Mucosa of rectum (tissue), 2 donors: ENCODE measurements around the gene KCNC4.

Experiments used
- H3K27ac ChIP-seq, 2 donors: one replicate each; pipeline ENCODE4 v1.7.0; 2013; ENCODE audit warnings: inconsistent platforms in 2 of 2, low read depth in 2 of 2, low read length in 2 of 2
- H3K27me3 ChIP-seq, 2 donors: one replicate each; pipeline ENCODE4 v1.7.0; 2013; ENCODE audit warnings: low read length in 2 of 2; ENCODE audit not compliant: control insufficient read depth in 2 of 2, insufficient read depth in 2 of 2
- H3K36me3 ChIP-seq, 2 donors: one replicate each; pipeline ENCODE4 v1.7.0; 2013; ENCODE audit warnings: low read length in 2 of 2; ENCODE audit not compliant: control insufficient read depth in 2 of 2, insufficient read depth in 2 of 2
- H3K4me1 ChIP-seq, 2 donors: one replicate each; pipeline ENCODE4 v1.7.0; 2013; ENCODE audit warnings: low read length in 2 of 2, mild to moderate bottlenecking in 1 of 2; ENCODE audit not compliant: control insufficient read depth in 2 of 2, insufficient read depth in 2 of 2
- H3K4me3 ChIP-seq, 2 donors: one replicate each; pipeline ENCODE4 v1.7.0; 2013; ENCODE audit warnings: low read length in 2 of 2
- H3K9ac ChIP-seq, 2 donors: one replicate each; pipeline ENCODE4 v1.7.0; 2013; ENCODE audit warnings: low read length in 2 of 2, low read depth in 1 of 2, mild to moderate bottlenecking in 1 of 2
- H3K9me3 ChIP-seq, 2 donors: one replicate each; pipeline ENCODE4 v1.7.0; 2013; ENCODE audit warnings: low read length in 2 of 2; ENCODE audit not compliant: control insufficient read depth in 2 of 2
- donor health status: healthy.
- donor health status: Normal muscosa, but diverticular disease.

KCNC4 gene

DNA sequence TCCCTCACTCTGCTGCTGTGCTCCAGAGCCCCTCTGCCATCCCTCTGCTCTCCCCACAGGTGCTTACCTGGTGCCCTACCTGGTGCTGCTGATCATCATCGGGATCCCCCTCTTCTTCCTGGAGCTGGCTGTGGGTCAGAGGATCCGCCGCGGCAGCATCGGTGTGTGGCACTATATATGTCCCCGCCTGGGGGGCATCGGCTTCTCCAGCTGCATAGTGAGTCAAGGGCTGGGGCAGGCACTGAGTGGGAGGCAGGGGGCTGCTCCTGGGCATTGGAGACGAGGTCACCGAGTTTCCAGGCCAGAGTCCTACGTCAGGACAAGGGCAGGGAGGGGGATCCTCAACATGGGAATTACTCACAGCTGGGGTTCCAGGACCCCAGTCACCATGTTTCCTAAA lies 38.1 kb upstream of the KCNC4 start:
- H3K4me3 ChIP-seq, result no peak overlapping the region

DNA sequence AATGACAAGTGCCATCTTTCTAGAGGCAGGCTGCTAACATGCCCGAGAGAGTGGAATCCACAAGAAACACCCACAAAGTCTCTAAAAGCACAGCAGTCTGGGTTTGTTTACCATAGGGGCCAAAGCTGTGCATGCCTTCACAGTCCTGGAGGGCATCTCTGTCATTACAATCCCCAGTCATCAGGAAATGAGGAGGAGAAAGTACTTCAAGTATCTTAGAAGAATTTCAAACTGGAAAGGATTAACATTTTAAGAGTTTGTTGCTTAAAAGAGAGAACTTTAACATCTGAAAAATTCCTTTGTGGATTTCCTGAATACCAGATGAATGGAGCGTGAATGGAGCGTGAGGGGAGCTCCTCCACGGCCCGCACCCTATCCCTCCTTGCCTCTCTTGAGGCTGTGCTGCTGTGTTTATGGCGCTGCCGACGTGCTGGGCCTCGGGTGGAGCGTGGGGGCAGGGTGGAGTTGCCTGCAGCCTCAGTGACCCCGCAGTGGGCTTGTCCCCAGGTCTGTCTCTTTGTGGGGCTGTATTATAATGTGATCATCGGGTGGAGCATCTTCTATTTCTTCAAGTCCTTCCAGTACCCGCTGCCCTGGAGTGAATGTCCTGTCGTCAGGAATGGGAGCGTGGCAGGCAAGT lies 36.5 kb upstream of the KCNC4 start:
- Histone ChIP-seq H3K27me3 (peaks cover 0 to 3% of the 10 kb centered on the region in 2 donors), H3K36me3 (no peaks in the 10 kb centered on the region), H3K9ac (no peak overlapping the region)

More for the DNA sequence above, 38.1 kb upstream of the KCNC4 start:
- Histone ChIP-seq H3K27me3 (peaks cover 0 to 3% of the 10 kb centered on the region in 2 donors), H3K9me3 (no peaks in the 10 kb centered on the region), H3K9ac (no peak overlapping the region), H3K27ac (no peak overlapping the region), H3K4me1 (no peaks in the 10 kb centered on the region), H3K36me3 (no peaks in the 10 kb centered on the region)

DNA sequence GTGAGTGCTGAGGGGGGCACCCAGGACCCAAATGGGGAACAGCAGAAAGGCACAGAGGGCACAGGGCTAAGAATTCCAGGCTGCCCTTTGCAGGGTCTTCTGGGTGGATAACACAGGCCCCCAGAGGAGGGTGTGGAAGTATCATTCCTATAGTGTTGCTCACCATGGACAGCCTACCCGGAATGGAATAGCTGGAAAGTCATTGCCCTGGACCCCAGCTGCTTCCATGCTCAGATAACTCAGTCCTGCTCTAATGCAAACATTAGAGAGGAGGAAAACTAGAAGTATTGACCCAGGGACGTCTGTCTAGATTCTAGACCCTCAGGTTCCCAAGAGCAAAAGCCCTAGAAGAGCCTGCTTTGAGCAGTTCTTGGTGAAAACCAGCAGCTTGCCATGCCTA lies 35.2 kb upstream of the KCNC4 start:
- H3K27ac ChIP-seq, result no peak overlapping the region
- H3K27me3 ChIP-seq, result peaks cover 0 to 3% of the 10 kb centered on the region in 2 donors
- H3K9me3 ChIP-seq, result no peaks in the 10 kb centered on the region
- no peaks in the 10 kb centered on the region for H3K4me1 ChIP-seq
- no peaks in the 10 kb centered on the region for H3K36me3 ChIP-seq
- H3K9ac ChIP-seq, result no peak overlapping the region
- no peak overlapping the region for H3K4me3 ChIP-seq

More for the DNA sequence above, 36.5 kb upstream of the KCNC4 start:
- Histone ChIP-seq H3K4me3 (no peak overlapping the region), H3K27ac (no peak overlapping the region), H3K4me1 (no peaks in the 10 kb centered on the region), H3K9me3 (no peaks in the 10 kb centered on the region)

DNA sequence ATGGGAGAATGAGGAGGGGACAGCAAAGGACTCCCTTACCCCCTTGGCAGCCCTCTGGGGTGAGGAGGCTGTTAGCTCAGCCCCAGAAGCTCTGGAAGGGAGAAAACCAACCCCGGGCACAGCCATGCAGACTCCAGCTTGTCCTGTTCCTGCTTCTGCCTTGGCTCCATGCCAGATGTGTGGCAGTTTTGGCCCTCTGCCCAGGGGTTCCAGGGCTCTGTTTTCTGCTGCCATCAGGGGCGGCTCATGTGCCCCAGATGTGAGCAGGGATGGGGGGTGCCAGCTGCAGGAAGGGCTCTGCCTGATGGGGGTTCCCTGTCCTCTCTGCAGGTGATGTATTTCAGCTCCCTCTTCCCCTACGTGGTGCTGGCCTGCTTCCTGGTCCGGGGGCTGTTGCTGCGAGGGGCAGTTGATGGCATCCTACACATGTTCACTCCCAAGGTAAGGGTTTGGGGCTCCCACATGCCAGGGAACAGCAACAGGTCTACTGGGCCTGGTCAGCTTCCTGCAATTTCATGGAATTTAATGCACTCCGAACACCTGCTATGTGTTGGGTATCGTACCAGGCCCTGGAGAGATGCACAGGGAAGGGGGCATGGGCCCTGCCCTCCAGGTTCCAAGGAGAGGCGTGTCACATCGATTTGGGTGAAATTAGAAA lies 33.7 kb upstream of the KCNC4 start:
- Histone ChIP-seq H3K27me3 (peaks cover 0 to 3% of the 10 kb centered on the region in 2 donors), H3K4me1 (no peaks in the 10 kb centered on the region), H3K4me3 (no peak overlapping the region), H3K27ac (no peak overlapping the region), H3K36me3 (no peaks in the 10 kb centered on the region), H3K9me3 (no peaks in the 10 kb centered on the region), H3K9ac (no peak overlapping the region)

GRCh38 chr1:110177775-110178174 lies 32.3 kb upstream of the KCNC4 start:
- H3K4me3 ChIP-seq, result no peak overlapping the region
- H3K36me3 ChIP-seq, result no peaks in the 10 kb centered on the region
- peaks cover 0 to 3% of the 10 kb centered on the region in 2 donors for H3K27me3 ChIP-seq
- H3K27ac ChIP-seq, result no peak overlapping the region
- H3K9ac ChIP-seq, result no peak overlapping the region
- H3K9me3 ChIP-seq, result no peaks in the 10 kb centered on the region
- no peaks in the 10 kb centered on the region for H3K4me1 ChIP-seq

GRCh38 chr1:110183642-110184167 lies 26.4 kb upstream of the KCNC4 start:
- no peaks in the 10 kb centered on the region for H3K9me3 ChIP-seq
- H3K9ac ChIP-seq, result no peak overlapping the region
- no peaks in the 10 kb centered on the region for H3K36me3 ChIP-seq
- H3K4me3 ChIP-seq, result no peak overlapping the region
- no peak overlapping the region for H3K27ac ChIP-seq
- peaks cover 0 to 5% of the 10 kb centered on the region in 2 donors for H3K27me3 ChIP-seq
- H3K4me1 ChIP-seq, result no peaks in the 10 kb centered on the region

- H3K9me3 ChIP-seq, result no peaks in the 10 kb centered on the region
- no peaks in the 10 kb centered on the region for H3K36me3 ChIP-seq
- H3K4me3 ChIP-seq, result no peak overlapping the region
- no peaks in the 10 kb centered on the region for H3K4me1 ChIP-seq
- H3K27me3 ChIP-seq, result peaks cover 0 to 5% of the 10 kb centered on the region in 2 donors
- H3K27ac ChIP-seq, result no peak overlapping the region
- H3K9ac ChIP-seq, result no peak overlapping the region
Observed at GRCh38 chr1:110184446-110184845, 25.7 kb upstream of the KCNC4 start.

- Histone ChIP-seq H3K36me3 (no peaks in the 10 kb centered on the region), H3K27me3 (peaks cover 0 to 5% of the 10 kb centered on the region in 2 donors), H3K9me3 (no peaks in the 10 kb centered on the region), H3K4me1 (no peaks in the 10 kb centered on the region), H3K9ac (no peak overlapping the region), H3K4me3 (no peak overlapping the region), H3K27ac (no peak overlapping the region)
Observed at GRCh38 chr1:110185181-110185580, 24.9 kb upstream of the KCNC4 start.

DNA sequence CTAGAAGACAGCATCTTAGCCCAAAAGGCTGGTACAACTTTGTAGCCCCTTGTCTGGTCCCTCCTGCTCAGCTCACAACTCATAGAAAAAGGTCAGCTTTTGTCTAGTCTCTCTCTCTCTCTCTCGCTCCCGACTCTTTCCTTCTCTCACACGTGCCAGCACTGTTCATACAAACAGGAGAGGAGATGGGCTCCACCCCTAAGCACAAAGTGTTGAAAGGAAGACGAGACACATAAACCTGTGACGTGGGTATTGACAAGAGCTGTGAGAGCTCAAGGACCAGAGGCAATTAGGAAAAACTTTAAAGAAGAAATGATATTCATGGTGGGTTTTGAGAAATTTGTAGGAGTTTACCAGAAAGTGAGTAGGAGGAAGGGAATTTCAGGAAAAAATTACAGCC lies 23.6 kb upstream of the KCNC4 start:
- Histone ChIP-seq H3K27me3 (peaks cover 0 to 5% of the 10 kb centered on the region in 2 donors), H3K9me3 (no peaks in the 10 kb centered on the region), H3K27ac (no peak overlapping the region), H3K4me1 (no peaks in the 10 kb centered on the region), H3K4me3 (no peak overlapping the region), H3K9ac (no peak overlapping the region), H3K36me3 (no peaks in the 10 kb centered on the region)

- Histone ChIP-seq H3K27me3 (peaks cover 0 to 5% of the 10 kb centered on the region in 2 donors), H3K4me3 (no peak overlapping the region), H3K9ac (no peak overlapping the region), H3K4me1 (no peaks in the 10 kb centered on the region), H3K27ac (no peak overlapping the region), H3K9me3 (no peaks in the 10 kb centered on the region), H3K36me3 (no peaks in the 10 kb centered on the region)
Observed at GRCh38 chr1:110187139-110187890, 22.8 kb upstream of the KCNC4 start.
